ENCODE results near the gene GLIPR1L2.

The GLIPR1L2 gene

DNA sequence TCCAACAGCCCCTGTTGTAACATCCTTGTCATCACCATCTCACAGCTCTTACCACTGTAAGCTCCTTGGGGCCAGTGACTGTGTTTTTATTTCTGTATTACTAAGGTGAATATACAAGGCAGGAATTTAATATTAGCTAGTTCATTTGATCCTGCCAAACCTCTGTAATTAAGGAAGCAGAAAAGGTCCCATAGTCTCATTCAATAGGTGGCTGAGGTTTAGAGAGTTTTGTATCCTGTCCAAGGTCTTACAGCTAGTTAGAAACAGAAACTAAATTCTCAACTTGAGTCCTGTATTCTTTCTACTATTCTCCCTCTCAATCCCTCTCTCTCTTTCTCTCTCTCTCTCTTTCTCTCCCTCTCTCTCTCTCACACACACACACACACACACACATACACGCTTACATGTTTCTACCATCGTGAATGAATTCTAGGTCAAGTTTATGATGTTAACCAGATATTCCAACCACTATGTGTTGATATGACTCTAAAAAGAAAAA lies 89.1 kb downstream of the GLIPR1L2 start:
- peak; percentile 78 for DNase-seq

DNA sequence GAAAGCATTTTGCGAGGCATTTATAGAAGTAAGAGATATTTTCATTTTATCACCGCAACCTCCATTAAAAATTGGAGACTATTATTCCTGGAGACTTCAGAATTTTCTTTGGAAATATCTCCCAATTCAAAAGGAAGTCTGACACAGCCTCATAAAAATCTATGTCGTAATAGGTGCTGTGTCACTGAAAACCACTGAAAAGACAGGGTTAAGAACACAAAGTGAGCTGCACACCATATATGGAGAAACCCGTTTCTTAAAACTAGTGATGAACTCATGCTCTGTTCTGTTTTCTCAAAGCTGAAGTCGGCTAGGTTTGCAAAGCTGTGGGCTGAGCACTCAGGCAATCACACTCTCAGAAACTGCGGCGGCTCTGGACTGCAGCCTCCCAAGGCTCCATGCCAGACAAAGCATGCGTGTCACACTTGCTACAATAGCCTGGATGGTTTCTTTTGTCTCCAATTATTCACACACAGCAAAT lies 89.6 kb downstream of the GLIPR1L2 start, which contains the start of gene GLIPR1:
GLIPR1 (plus strand) TSS at position 287 of the 481 bp plus-strand sequence; CDS start at position 413, 126 bp downstream.
- peak; percentile 99 for DNase-seq

DNA sequence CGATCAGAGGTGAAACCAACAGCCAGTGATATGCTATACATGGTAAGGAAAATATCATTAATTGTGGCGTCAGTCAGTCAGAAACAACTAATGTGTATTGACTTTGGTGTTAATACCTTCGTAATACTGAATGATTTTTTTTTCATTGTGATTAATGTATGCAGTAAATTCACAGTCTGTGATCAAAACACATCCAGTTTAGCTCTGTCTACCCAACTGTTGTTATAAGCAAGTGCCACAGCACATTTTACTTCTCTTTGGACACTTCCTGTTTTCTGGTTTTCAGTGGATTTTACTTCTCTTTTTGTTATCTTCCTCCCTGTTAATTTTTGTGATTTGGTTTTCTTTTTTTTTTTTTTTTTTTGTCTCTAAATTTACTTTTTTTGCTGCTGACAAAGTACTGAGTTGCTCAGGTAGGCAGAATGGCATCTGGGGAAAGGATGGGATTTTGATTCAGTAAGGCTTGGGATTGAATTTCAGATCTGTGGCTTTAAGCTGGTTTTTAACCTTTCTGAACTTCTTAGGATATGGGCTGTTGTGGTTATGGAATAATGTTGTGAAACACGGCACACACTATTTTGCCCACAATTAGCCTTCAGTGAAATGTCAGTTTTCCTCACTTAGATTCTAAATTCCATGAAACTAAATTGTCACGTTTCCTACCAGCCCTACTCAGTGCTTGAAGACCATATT lies 90.3 kb downstream of the GLIPR1L2 start:
- peak; percentile 34 for DNase-seq

DNA sequence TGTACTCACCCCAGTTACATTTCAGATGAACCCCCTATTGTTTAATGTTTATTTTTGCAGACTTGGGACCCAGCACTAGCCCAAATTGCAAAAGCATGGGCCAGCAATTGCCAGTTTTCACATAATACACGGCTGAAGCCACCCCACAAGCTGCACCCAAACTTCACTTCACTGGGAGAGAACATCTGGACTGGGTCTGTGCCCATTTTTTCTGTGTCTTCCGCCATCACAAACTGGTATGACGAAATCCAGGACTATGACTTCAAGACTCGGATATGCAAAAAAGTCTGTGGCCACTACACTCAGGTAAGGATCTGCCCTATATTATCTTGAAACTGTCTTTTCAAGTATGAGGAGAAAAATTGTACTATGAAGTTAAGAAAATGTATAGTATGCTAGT lies 90.9 kb downstream of the GLIPR1L2 start:
- DNase-seq, result peak; percentile 69
